ENCODE data around the gene ADGRL1. TPM values are rescaled to one million over a fixed set of nuclear protein-coding genes. Genes with fewer than 3 reads are reported as not detected.
A peak's percentile ranks its signal among the peaks of the same experiment; 100 is the strongest.
"Not testable (repeated sequence)": the region's sequence is repeated elsewhere in the genome, so short reads cannot be mapped to it uniquely, and the experiment has no call there.

Gene ADGRL1
- polyA plus RNA-seq, 1 donor (not counting 4 experiments of a cell fraction or from before 2014, with no cell fraction given): 3.2 TPM

DNA sequence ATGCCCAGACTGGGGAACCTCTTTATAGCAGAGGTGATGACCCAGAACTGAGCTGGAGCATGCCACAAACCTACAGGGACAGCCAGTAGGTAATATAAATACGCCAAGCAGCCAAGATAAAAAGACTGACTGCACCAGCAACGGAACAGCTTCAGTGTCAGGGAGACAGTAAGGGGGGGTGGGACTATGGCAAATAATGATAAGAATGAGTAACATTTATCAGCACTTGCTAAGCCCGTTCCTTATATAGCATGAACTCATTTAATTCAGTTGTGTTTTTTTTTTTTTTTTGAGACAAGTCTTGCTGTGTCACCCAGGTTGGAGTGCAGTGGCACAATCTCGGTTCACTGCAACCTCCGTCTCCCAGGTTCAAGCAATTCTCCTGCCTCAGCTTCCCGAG lies 20.5 kb upstream of the ADGRL1 start:
- H3K27me3 ChIP-seq (ENCODE audit: control insufficient read depth, extremely low read depth, insufficient read depth, low read length); H3K9me1 ChIP-seq (ENCODE audit: control insufficient read depth, extremely low read depth, insufficient read depth, low read length); H3K9ac ChIP-seq (ENCODE audit: control insufficient read depth, extremely low read depth, insufficient read depth, low read length); H4K20me1 ChIP-seq (ENCODE audit: control insufficient read depth, extremely low read depth, insufficient read depth, low read length); H3K27ac ChIP-seq (ENCODE audit: control insufficient read depth, insufficient read depth, low read length); DNase-seq (ENCODE audit: low read depth, low spot score); H3K79me2 ChIP-seq (ENCODE audit: control insufficient read depth, insufficient read depth, low read length); H3K9me3 ChIP-seq (ENCODE audit: control insufficient read depth, low read depth, low read length); H3K4me3 ChIP-seq (ENCODE audit: control insufficient read depth in 2 of 3, extremely low read depth in 1 of 3, insufficient read depth in 2 of 3, low read depth in 1 of 3, low read length in 3 of 3); dilution Hi-C loops (cut with MboI; ENCODE audit: extremely low pct_ligation_motif_present, low sequenced_read_pairs); FAIRE-seq; H3K4me1 ChIP-seq (ENCODE audit: control insufficient read depth, extremely low read depth, insufficient read depth, low read length); H2AFZ ChIP-seq (ENCODE audit: control insufficient read depth, low read length); H3K4me2 ChIP-seq (ENCODE audit: control insufficient read depth, extremely low read depth, insufficient read depth, low read depth, low read length); H3K36me3 ChIP-seq (ENCODE audit: control insufficient read depth in 2 of 2, extremely low read depth in 1 of 2, insufficient read depth in 2 of 2, low read length in 2 of 2): not testable (repeated sequence)

DNA sequence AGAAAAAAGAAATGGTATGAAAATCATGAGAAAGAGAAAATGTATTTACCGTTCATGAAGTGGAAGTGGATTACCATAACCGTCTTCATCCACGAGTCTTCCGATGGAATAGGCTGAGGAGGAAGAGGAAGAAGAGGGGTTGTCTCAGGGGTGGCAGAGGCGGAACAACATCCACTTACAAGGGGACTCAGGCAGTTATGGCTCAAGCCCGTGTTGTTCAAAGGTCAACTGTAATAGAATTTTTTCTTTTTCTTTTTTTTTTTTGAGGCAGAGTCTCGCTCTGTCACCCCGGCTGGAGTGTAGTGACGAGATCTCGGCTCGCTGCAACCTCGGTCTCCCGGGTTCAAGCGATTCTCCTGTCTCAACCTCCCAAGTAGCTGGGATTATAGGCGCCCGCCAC lies 16.9 kb upstream of the ADGRL1 start:
- Histone ChIP-seq H3K4me1 (ENCODE audit: control insufficient read depth, extremely low read depth, insufficient read depth, low read length) (no peaks in the 10 kb centered on the region), H3K9ac (ENCODE audit: control insufficient read depth, extremely low read depth, insufficient read depth, low read length) (no peak overlapping the region), H3K9me1 (ENCODE audit: control insufficient read depth, extremely low read depth, insufficient read depth, low read length) (no peaks in the 10 kb centered on the region), H3K27ac (ENCODE audit: control insufficient read depth, insufficient read depth, low read length) (no peak overlapping the region), H3K4me2 (ENCODE audit: control insufficient read depth, extremely low read depth, insufficient read depth, low read depth, low read length) (no peak overlapping the region), H3K27me3 (ENCODE audit: control insufficient read depth, extremely low read depth, insufficient read depth, low read length) (no peaks in the 10 kb centered on the region), H3K9me3 (ENCODE audit: control insufficient read depth, low read depth, low read length) (no peaks in the 10 kb centered on the region), H2AFZ (ENCODE audit: control insufficient read depth, low read length) (no peak overlapping the region), H4K20me1 (ENCODE audit: control insufficient read depth, extremely low read depth, insufficient read depth, low read length) (no peaks in the 10 kb centered on the region), H3K4me3 (ENCODE audit: control insufficient read depth in 2 of 3, extremely low read depth in 1 of 3, insufficient read depth in 2 of 3, low read depth in 1 of 3, low read length in 3 of 3) (no peak overlapping the region), H3K79me2 (ENCODE audit: control insufficient read depth, insufficient read depth, low read length) (no peaks in the 10 kb centered on the region), H3K36me3 (ENCODE audit: control insufficient read depth in 2 of 2, extremely low read depth in 1 of 2, insufficient read depth in 2 of 2, low read length in 2 of 2) (no peaks in the 10 kb centered on the region)
- dilution Hi-C loops (cut with MboI; ENCODE audit: extremely low pct_ligation_motif_present, low sequenced_read_pairs): no loop called here
- DNase-seq (ENCODE audit: low read depth, low spot score): no peak
- TF ChIP-seq EZH2 (IDR thresholded peaks at IDR 0.05; ENCODE audit: low read length): no peak
- TF ChIP-seq, protein P1, sequence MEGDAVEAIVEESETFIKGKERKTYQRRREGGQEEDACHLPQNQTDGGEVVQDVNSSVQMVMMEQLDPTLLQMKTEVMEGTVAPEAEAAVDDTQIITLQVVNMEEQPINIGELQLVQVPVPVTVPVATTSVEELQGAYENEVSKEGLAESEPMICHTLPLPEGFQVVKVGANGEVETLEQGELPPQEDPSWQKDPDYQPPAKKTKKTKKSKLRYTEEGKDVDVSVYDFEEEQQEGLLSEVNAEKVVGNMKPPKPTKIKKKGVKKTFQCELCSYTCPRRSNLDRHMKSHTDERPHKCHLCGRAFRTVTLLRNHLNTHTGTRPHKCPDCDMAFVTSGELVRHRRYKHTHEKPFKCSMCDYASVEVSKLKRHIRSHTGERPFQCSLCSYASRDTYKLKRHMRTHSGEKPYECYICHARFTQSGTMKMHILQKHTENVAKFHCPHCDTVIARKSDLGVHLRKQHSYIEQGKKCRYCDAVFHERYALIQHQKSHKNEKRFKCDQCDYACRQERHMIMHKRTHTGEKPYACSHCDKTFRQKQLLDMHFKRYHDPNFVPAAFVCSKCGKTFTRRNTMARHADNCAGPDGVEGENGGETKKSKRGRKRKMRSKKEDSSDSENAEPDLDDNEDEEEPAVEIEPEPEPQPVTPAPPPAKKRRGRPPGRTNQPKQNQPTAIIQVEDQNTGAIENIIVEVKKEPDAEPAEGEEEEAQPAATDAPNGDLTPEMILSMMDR (optimal IDR thresholded peaks at IDR 0.05 in 1 of 3, IDR thresholded peaks at IDR 0.05 in 1 of 3, conservative IDR thresholded peaks at IDR 0.05 in 1 of 3; ENCODE audit: extremely low read depth in 1 of 3, insufficient read depth in 2 of 3, low read length in 3 of 3): no peak
- no peak for FAIRE-seq

DNA sequence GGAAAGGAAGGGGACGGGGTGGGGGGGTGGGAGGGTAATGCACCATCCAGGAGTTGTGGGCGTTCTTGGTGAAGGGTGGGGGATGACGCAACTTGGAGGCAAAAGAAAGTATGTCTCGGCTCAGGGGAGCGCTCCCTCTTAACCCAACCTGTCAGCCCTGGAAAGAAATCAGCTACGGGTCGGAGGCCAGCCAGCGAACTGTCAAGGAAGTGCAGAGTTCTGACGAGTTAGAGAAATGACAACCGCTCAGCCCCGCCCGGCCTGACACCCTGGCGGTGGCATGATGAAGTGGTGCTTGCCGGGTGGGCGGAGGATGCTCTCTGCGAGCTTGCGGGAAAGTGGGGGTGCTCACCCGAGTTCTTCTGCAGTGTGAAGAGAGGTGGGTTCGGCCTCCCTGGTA lies 15.4 kb upstream of the ADGRL1 start:
- H3K9ac ChIP-seq (ENCODE audit: control insufficient read depth, extremely low read depth, insufficient read depth, low read length); H3K9me1 ChIP-seq (ENCODE audit: control insufficient read depth, extremely low read depth, insufficient read depth, low read length); H3K79me2 ChIP-seq (ENCODE audit: control insufficient read depth, insufficient read depth, low read length); H4K20me1 ChIP-seq (ENCODE audit: control insufficient read depth, extremely low read depth, insufficient read depth, low read length); H3K9me3 ChIP-seq (ENCODE audit: control insufficient read depth, low read depth, low read length); H3K36me3 ChIP-seq (ENCODE audit: control insufficient read depth in 2 of 2, extremely low read depth in 1 of 2, insufficient read depth in 2 of 2, low read length in 2 of 2); H3K4me1 ChIP-seq (ENCODE audit: control insufficient read depth, extremely low read depth, insufficient read depth, low read length); H3K4me3 ChIP-seq (ENCODE audit: control insufficient read depth in 2 of 3, extremely low read depth in 1 of 3, insufficient read depth in 2 of 3, low read depth in 1 of 3, low read length in 3 of 3); H3K4me2 ChIP-seq (ENCODE audit: control insufficient read depth, extremely low read depth, insufficient read depth, low read depth, low read length); dilution Hi-C loops (cut with MboI; ENCODE audit: extremely low pct_ligation_motif_present, low sequenced_read_pairs); H3K27me3 ChIP-seq (ENCODE audit: control insufficient read depth, extremely low read depth, insufficient read depth, low read length); DNase-seq (ENCODE audit: low read depth, low spot score); H3K27ac ChIP-seq (ENCODE audit: control insufficient read depth, insufficient read depth, low read length): not testable (repeated sequence)
- TF ChIP-seq, protein P1 (optimal IDR thresholded peaks at IDR 0.05 in 1 of 3, IDR thresholded peaks at IDR 0.05 in 1 of 3, conservative IDR thresholded peaks at IDR 0.05 in 1 of 3; ENCODE audit: extremely low read depth in 1 of 3, insufficient read depth in 2 of 3, low read length in 3 of 3): peak in 2 of 3 experiments; percentile 31 to 45
- FAIRE-seq: peak; percentile 34
- H2AFZ ChIP-seq (ENCODE audit: control insufficient read depth, low read length): peak overlapping the region; percentile 19
